Forelimb muscle (tissue), 1 donor: ENCODE data around the gene LRRC57. TPM values are rescaled to one million over a fixed set of nuclear protein-coding genes. Genes with fewer than 3 reads are reported as not detected.
A peak's percentile ranks its signal among the peaks of the same experiment; 100 is the strongest.

Source experiments
- DNase-seq: peaks from one replicate; pipeline ENCODE4 v3.0.0-alpha.2; 2013; ENCODE audit warnings: low read depth
- polyA plus RNA-seq: library from polyadenylated mRNA; unstranded; fragments of 120-200 nt; gene quantifications from one replicate; pipeline ENCODE4 v1.2.1, GENCODE V29; 2013; ENCODE audit not compliant: insufficient read length

Gene LRRC57
- polyA plus RNA-seq, 1 donor, result 14.3 TPM

- no peak for DNase-seq
These were observed 56.9 kb downstream of the LRRC57 start for GRCh38 chr15:42491539-42492225.

- peak; percentile 83 for DNase-seq
These were observed 57.7 kb downstream of the LRRC57 start, which contains the start of gene ZNF106 for GRCh38 chr15:42490671-42491538. Gene ZNF106, minus strand, starts transcription at chr15:42491141. Its CDS starts 18,852 bp downstream, at chr15:42472289.

GRCh38 chr15:42490291-42490670 lies 58.3 kb downstream of the LRRC57 start:
- DNase-seq, result no peak

Other genes starting within 250 kb of the LRRC57 start
- gene CAPN3, start 189.3 kb downstream of the LRRC57 start, polyA plus RNA-seq, result 495 TPM
- 239 TPM for gene ZNF106, start 57.7 kb downstream of the LRRC57 start, polyA plus RNA-seq
- 57.2 TPM for gene SNAP23, start 53.2 kb downstream of the LRRC57 start, polyA plus RNA-seq
- 14.5 TPM for gene HAUS2, start within 50 bp of the LRRC57 start, polyA plus RNA-seq
- 18.3 TPM for gene STARD9, start 26.8 kb upstream of the LRRC57 start, polyA plus RNA-seq
- 16.0 TPM for gene CDAN1, start 188.3 kb upstream of the LRRC57 start, polyA plus RNA-seq